Measurements from ENCODE around the gene GARNL3. TPM values are rescaled to one million over a fixed set of nuclear protein-coding genes. Genes with fewer than 3 reads are reported as not detected.

GARNL3 gene
- total RNA-seq, 1 experiment from 2014 or later = 15.5 TPM

DNA sequence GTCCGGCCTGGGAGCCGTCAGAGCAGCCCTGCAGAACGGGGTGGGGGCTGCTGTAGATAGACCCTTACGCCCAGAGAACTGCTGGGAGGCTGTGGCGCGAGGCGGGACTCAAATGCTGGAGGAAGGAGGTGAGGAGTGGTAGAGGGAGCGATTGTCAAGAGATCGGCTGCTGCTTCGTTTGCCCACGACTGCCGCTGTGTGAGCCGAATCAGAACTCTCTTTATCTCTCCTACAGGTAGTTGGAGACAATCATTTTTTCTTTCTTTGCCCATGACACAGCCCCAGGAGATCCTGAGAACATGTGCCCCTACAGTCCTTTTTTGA lies 160.1 kb downstream of the GARNL3 start:
- no peaks in the 10 kb centered on the region for H3K9me3 ChIP-seq (ENCODE audit: low read length)
- CTCF ChIA-PET = no interaction called here
- peaks cover 38% of the 10 kb centered on the region for H3K4me1 ChIP-seq (ENCODE audit: insufficient read depth, low read length)
- H3K9ac ChIP-seq (ENCODE audit: low read length) = peak overlapping the region; percentile 89
- H3K4me3 ChIP-seq (ENCODE audit: low read length) = peak overlapping the region; percentile 97
- DNase-seq = peak; percentile 18
- no peaks in the 10 kb centered on the region for H4K20me1 ChIP-seq (ENCODE audit: low read length)
- peaks cover 54% of the 10 kb centered on the region for H3K79me2 ChIP-seq (ENCODE audit: low read length)
- no peaks in the 10 kb centered on the region for H3F3A ChIP-seq (ENCODE audit: low read length, unreplicated experiment)
- no peaks in the 10 kb centered on the region for H3K9me2 ChIP-seq (replicated peaks; ENCODE audit: low read length)
- intact Hi-C loops (cut with micrococcal nuclease) = loop anchor here (1.0 kb wide), 1 partner anchor 27 kb away; the partner anchor contains the start of genes LRSAM1 and RPL12
- no peaks in the 10 kb centered on the region; the same call in 1 of the 2 replicates for H3K36me3 ChIP-seq (ENCODE audit: low read depth, low read length)
- POLR2A ChIA-PET (ENCODE audit: unreplicated experiment) = interaction anchor here (0.6 to 1.3 kb wide), 4 partner anchors 11 to 188 kb away, joined by 3 to 7 read pairs (median 4); partner anchors contain the start of genes LRSAM1, RPL12 and SLC2A8
- no peaks in the 10 kb centered on the region for H3K27me3 ChIP-seq (ENCODE audit: low read length)
- BruUV-seq (replicated peaks) = TSS peak; percentile 69
- H3K4me2 ChIP-seq (ENCODE audit: low read length) = peak overlapping the region; percentile 92
- peak; percentile 58 for ATAC-seq
- H3K27ac ChIP-seq (ENCODE audit: low read length) = peak overlapping the region; percentile 80; the same call in 1 of the 2 replicates
- TF ChIP-seq, protein P1, sequence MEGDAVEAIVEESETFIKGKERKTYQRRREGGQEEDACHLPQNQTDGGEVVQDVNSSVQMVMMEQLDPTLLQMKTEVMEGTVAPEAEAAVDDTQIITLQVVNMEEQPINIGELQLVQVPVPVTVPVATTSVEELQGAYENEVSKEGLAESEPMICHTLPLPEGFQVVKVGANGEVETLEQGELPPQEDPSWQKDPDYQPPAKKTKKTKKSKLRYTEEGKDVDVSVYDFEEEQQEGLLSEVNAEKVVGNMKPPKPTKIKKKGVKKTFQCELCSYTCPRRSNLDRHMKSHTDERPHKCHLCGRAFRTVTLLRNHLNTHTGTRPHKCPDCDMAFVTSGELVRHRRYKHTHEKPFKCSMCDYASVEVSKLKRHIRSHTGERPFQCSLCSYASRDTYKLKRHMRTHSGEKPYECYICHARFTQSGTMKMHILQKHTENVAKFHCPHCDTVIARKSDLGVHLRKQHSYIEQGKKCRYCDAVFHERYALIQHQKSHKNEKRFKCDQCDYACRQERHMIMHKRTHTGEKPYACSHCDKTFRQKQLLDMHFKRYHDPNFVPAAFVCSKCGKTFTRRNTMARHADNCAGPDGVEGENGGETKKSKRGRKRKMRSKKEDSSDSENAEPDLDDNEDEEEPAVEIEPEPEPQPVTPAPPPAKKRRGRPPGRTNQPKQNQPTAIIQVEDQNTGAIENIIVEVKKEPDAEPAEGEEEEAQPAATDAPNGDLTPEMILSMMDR (conservative IDR thresholded peaks at IDR 0.05; ENCODE audit: low read depth, low read length) = no peak
- TF ChIP-seq EZH2 (IDR thresholded peaks at IDR 0.05; ENCODE audit: low read length, unreplicated experiment) = no peak
- TF ChIP-seq EZH2phosphoT487 (IDR thresholded peaks at IDR 0.05; ENCODE audit: borderline replicate concordance, low read length) = no peak
- peak overlapping the region; percentile 95 for H2AFZ ChIP-seq (ENCODE audit: low read length)

DNA sequence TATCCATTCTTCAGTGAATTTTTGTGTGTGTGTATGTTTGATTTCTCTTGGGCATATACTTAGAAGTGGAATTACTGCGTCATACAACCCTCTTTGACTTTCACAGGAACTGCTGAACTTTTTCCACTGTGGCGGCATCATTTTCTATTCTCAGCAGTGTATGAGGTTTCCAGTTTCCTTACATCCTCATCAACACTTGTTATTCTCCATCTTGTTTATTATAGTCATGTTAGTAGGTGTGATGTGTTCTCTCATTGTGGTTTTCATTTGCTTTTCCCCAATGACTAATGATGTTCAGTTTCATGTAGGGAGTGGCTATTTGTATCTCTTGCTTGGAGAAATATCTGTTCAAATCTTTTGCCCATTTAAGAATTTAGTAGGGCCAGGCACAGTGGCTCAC lies 162.2 kb downstream of the GARNL3 start:
- Histone ChIP-seq H3K79me2 (ENCODE audit: low read length) (peaks cover 53% of the 10 kb centered on the region), H3K27ac (ENCODE audit: low read length) (no peak overlapping the region), H3K9ac (ENCODE audit: low read length) (no peak overlapping the region), H3K4me1 (ENCODE audit: insufficient read depth, low read length) (peaks cover 30% of the 10 kb centered on the region), H4K20me1 (ENCODE audit: low read length) (no peaks in the 10 kb centered on the region), H2AFZ (ENCODE audit: low read length) (no peak overlapping the region), H3F3A (ENCODE audit: low read length, unreplicated experiment) (no peaks in the 10 kb centered on the region), H3K36me3 (ENCODE audit: low read depth, low read length) (no peaks in the 10 kb centered on the region; the same call in none of the 2 replicates), H3K4me3 (ENCODE audit: low read length) (no peak overlapping the region), H3K27me3 (ENCODE audit: low read length) (no peaks in the 10 kb centered on the region), H3K9me2 (replicated peaks; ENCODE audit: low read length) (no peaks in the 10 kb centered on the region), H3K9me3 (ENCODE audit: low read length) (no peaks in the 10 kb centered on the region), H3K4me2 (ENCODE audit: low read length) (no peak overlapping the region)
- POLR2A ChIA-PET (ENCODE audit: unreplicated experiment) = no interaction called here
- ATAC-seq (no peak), DNase-seq (no peak)
- no TSS peak for BruUV-seq (replicated peaks)
- TF ChIP-seq EZH2 (IDR thresholded peaks at IDR 0.05; ENCODE audit: low read length, unreplicated experiment) (no peak), EZH2phosphoT487 (IDR thresholded peaks at IDR 0.05; ENCODE audit: borderline replicate concordance, low read length) (no peak)
- TF ChIP-seq, protein P1 (conservative IDR thresholded peaks at IDR 0.05; ENCODE audit: low read depth, low read length) = no peak
- CTCF ChIA-PET = no interaction called here
- intact Hi-C loops (cut with micrococcal nuclease) = no loop called here

DNA sequence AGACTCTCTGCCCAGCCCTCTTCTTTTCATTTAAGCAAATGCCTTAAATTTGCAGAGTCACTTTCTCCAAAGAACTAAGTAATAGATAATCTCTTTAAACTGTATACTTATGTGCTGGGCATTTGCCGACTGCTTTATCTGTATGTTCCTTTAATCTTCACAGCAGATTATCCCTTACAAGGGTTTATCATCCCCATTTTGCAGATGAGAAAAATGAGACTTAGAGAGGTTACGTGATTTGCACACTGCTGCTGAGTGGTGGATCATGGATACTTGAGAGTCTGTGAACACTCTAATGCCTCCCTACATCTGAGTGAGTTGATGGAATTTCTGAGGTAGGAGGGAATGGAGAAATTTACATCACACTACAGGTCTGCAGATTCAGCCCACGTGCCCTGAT lies 163.8 kb downstream of the GARNL3 start:
- Histone ChIP-seq H3K27me3 (ENCODE audit: low read length) (no peaks in the 10 kb centered on the region), H3K4me1 (ENCODE audit: insufficient read depth, low read length) (peaks cover 17% of the 10 kb centered on the region; the same call in 1 of the 2 replicates), H3K4me3 (ENCODE audit: low read length) (no peak overlapping the region), H3K79me2 (ENCODE audit: low read length) (peaks cover 37% of the 10 kb centered on the region), H3K36me3 (ENCODE audit: low read depth, low read length) (peaks cover 2% of the 10 kb centered on the region), H3K4me2 (ENCODE audit: low read length) (no peak overlapping the region), H2AFZ (ENCODE audit: low read length) (no peak overlapping the region), H3K9me2 (replicated peaks; ENCODE audit: low read length) (no peaks in the 10 kb centered on the region), H3K9ac (ENCODE audit: low read length) (no peak overlapping the region), H4K20me1 (ENCODE audit: low read length) (no peaks in the 10 kb centered on the region), H3K9me3 (ENCODE audit: low read length) (no peaks in the 10 kb centered on the region), H3F3A (ENCODE audit: low read length, unreplicated experiment) (no peaks in the 10 kb centered on the region), H3K27ac (ENCODE audit: low read length) (no peak overlapping the region)
- DNase-seq (no peak), ATAC-seq (no peak)
- TF ChIP-seq, protein P1 (conservative IDR thresholded peaks at IDR 0.05; ENCODE audit: low read depth, low read length) = no peak
- TF ChIP-seq EZH2phosphoT487 (IDR thresholded peaks at IDR 0.05; ENCODE audit: borderline replicate concordance, low read length) (no peak), EZH2 (IDR thresholded peaks at IDR 0.05; ENCODE audit: low read length, unreplicated experiment) (no peak)
- no TSS peak for BruUV-seq (replicated peaks)
- ChIA-PET POLR2A (ENCODE audit: unreplicated experiment) (no interaction called here), CTCF (no interaction called here)
- intact Hi-C loops (cut with micrococcal nuclease) = no loop called here

Measured in PC-3 (cell line).